ENCODE measurements around the gene CGB8.
"Not testable (repeated sequence)": the region's sequence is repeated elsewhere in the genome, so short reads cannot be mapped to it uniquely, and the experiment has no call there.

Gene CGB8

DNA sequence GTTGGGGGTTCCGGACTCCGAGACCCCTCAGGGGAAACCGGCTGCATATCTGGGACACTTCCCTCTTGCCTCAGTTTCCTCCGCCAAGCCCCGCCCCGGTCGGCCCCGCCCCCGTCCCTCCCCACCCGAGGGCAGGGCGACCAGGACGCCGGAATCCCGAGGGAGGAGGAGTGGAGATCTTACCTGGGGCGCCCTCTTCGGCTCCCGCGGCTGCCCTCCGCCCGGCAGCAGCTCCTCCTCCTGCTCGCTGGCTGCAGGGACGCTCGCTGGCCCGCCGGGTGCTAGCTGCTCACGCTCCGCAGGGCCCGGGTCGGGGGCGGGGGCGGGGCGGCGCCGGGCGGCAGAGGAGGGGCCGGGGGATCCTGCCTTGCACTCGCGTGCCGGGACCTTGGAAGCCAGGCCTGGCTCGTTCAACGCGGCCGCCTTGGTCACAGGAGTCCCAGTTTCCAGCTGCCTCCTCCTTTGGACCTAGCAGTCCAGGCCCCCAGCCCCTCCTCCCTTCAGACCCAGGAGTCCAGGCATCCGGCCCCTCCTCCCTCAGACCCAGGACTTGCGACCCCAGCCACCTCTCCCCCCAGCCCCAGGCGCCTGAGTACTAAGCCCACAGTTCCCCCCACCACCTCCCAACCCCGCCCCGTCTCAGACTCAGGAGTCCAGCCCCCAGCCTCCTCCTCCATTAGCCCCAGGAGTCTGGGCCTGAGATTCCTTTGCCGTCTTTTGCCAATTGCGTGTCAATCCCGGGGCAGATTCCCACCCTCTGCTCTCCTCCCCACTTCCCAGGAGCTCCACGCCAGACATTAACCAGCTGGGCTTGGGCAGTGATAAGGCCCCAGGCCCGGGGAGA, 16.1 kb upstream of the CGB8 start, which contains the start of gene NTF4:
NTF4 (minus strand) TSS at position 51 of the 844 bp plus-strand sequence. CDS start 2,821 bp downstream, outside the sequence.
- peak; percentile 44 for DNase-seq

DNA sequence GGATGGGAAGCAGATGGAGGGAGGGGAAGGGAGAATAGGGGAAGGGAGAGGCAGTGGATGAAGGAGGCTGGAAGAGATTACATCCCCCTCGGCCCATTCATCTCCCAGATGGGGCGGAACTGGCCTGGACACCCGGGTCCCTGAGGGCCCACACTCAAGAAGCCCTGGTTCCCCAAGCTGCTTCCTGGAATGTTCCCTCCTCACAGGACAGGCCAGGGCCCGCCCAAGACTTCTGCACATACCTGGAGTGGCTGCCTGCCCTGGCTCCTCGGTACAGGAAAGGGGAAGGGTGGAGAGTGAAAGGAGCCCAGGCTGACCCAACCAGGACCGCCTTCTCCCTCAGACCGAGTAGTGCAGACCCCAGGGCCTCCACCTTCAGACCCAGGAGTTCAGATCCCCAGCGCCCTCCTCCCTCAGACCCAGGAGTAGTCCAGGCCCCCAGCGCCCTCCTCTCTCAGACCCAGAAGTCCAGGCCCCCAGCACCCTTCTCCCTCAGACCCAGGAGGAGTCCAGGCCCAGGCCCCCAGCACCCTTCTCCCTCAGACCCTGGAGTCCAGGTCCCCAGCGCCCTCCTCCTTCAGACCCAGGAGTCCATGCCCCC, 15.2 kb upstream of the CGB8 start:
- no peak for DNase-seq

DNA sequence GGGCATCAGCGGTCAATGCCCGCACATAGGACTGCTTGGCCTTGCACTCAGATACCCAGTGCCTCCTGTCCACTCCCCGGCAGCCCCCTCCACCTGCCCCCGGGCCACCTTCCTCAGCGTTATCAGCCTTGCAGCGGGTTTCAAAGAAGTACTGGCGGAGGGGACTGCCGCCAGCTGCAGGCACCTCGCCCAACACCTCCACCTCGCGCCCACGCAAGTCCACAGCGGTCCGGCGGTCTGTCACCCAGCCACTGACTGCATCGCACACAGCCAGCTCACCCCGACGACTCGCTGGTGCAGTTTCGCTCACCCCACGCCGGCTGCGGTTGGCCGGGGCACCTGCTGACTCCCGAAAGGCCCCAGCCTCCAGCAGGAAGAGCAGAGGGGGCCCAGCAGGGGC, 12.5 kb upstream of the CGB8 start:
- DNase-seq = no peak

DNA sequence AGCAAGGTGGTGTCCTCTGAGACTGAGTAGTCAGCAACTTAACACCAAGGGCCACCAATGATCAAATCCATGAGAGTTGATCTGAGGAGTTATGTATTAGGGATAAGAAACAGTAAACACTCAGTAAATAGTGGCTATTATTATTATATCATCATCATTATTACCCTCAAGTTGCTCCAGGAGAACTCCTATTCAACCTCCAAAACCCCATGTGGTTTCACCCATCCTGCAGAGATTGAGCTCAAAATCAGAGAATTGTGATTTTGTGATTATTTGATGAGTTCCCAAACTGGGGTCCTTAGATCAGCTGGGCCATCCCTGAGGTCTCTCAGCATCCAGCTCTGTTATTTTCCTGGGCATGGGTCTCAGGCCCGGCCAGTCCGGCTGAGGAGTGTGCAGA, 12.1 kb upstream of the CGB8 start:
- DNase-seq = no peak

DNA sequence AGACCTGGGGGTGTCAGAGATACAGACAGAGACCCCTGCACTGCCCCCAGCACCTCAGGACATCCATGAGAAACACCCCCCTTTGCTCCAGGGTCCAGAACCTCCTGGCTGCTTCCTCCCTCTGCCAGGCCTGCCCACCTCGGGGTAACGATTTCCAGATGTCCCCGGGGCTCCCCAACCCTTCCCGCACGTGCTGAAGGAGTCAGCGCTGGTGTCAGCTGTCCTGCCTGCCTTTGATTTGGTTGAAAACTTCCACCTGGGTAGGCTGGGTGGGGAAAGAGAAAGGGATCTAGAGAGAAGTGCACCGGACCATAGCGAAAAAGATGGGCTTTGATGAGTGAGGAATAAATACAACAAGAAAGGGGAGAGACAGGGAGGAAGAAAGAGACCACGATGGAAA, 10.1 kb upstream of the CGB8 start:
- DNase-seq = no peak

DNA sequence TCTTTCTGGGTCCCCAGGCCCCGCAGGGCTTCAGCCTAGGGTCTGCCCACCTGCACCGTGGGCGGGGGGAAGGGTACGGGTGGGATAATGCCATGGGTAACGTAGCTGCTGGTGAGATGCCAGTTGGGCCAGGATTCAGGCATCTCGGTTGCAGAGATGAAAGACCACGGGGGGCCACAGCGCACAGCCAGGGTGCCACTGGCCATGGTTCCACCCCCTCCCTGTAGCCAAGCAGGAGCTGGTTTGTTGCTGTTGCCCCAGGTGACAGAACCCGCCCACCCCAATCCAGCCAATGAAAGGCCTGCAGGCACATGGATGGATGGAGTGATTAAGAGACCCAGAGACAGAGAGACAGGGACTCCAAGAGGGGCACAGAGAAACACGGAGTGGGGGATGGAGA, 9.7 kb upstream of the CGB8 start:
- DNase-seq = no peak

DNA sequence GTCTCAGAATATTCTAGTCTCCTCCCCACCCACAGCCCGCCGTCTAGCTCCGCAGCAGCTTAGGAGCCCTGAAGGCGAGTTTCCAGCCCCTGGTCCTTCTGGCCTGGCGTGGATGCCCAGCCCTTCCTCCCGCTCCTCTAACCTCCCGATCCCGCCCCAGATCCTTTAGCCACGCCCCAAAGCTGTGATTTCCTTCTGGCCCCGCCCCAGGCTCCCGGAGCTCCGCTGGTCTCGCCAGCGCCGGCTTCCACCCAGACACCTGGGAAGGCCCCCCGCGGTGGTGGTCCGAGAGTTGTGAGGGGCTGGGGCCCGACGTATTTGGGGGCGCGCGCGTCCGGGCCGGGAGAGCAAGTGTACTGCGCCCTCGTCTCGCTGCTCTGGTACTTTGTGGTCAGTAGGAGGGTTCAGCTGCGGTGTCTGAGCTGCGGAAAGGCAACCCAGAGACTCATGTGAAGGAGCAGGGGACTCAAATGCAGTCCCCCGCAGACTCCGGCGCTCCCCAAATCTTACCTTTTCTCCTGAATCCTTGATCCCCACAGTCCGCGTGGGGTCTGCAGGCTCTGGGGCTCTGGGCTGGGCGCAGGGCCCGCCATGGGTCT, 8.8 kb upstream of the CGB8 start, which contains the start of gene CGB7:
CGB7 (minus strand) TSS at position 114 of the 599 bp plus-strand sequence. CDS start 2,374 bp downstream, outside the sequence.
- DNase-seq = no peak

DNA sequence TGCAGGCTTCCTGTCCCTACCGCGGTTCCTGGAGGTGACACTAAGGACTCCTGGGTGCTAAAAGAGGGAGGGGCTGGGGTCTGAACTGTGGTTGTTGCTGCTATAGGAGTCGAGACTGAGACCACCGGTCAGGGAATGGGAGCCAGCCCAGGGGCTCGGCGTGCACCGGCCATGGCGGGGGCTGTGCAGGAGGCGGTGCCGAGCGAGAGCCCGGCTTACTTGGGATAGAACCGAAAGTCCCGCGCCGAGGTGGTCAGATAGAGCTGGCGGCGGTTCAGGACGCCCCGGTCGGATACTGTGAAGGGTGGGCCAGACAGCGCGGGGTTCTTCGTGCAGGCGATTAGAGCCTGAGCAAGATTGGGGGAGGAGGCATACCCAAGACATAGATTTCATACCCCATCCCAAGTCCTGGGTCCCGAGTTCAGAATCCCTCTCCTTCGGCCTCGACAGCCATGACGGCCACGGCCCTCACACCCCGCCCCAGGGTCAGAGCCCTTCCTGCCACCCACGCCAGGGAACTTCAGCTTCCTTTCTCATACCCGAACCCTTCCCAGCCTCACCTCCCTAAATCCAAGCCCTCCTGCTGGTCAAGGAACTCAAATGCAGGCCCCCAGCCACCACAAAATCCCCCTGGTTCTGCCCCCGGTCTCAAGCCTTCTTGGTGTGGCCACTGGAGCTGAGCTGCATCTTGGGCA, 8.1 kb upstream of the CGB8 start:
- not testable (repeated sequence) for DNase-seq

DNA sequence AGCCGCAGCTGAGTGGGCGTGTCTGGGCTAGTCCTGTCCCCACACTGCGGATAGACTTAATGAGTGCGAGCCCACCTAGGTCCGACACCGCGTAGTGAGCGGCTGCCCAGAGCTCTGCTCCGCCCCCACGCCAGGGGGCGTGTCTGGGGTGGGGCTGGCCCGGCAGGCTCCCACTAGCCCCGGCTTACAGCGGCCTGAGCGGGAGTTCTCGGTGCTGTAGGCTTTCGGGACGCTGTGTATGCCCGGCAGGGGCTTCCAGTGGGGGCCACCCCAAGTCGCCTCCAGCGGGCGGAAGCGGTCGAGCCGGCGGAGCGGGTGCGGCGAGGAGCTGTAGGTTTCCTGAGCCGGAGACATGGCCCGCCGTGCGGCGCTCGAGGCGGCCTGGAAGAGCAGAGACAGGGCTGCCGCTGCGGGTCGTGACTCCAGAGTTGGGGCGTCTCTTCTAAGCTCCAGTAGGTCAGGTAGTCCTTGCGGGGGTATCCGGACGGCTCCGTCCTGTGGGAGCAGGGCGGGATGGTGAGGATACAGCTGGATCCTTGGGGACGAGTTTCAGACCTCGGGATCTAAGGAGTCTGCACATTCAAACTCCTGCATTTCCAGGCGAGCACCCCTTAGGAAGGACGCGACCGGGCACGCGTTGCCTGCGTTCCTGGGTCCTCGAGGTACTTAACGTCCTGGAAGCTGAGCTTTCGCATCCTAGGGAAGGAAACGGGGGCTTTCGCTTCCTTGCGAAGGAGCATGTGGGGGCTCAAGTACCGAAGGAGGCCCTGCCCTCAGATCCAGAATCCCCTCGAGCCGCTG, 7.4 kb upstream of the CGB8 start:
- peak; percentile 59 for DNase-seq

DNA sequence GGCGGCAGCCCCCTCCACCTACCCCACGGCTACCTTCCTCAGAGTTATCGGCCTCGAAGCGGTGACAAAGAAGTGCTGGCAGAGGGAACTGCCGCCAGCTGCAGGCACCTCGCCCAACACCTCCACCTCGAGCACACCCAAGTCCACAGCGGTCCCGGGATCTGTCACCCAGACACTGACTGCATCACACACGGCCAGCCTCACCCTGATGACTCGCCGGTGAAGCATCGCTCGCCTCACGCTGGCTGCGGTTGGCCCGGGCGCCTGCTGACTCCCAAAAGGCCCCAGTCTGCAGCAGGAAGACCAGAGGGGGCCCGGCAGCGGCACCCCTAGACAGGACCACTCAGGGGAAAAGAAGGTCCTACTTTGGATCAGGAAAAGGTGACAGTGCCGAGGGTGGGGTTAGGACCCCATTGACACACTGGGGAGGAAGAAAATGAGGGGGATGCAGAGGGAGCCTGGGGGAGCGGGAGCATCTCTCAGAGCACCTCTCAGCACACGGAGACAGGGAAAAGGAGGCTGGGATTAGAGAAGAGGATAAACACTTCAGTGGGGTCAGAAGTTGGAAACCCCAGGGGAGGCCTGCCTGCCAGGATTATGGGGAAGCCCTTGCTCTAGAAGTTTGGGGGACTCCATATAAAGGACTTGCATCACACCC, 1.6 kb upstream of the CGB8 start:
- not testable (repeated sequence) for DNase-seq

DNA sequence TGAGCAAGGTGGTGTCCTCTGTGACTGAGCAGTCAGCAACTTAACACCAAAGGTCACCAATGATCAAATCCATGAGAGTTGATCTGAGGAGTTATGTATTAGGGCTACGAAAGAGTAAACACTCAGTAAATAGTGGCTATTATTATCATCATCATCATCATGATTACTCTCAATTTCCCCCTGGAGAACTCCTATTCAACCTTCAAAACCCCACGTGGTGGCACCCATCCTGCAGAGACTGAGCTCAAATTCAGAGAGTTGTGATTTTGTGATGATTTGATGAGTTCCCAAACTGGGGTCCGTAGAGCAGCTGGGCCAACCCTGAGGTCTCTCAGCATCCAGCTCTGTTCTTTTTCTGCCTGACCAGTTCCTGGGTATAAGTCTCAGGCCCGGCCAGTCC, 923 bp upstream of the CGB8 start:
- not testable (repeated sequence) for DNase-seq

DNA sequence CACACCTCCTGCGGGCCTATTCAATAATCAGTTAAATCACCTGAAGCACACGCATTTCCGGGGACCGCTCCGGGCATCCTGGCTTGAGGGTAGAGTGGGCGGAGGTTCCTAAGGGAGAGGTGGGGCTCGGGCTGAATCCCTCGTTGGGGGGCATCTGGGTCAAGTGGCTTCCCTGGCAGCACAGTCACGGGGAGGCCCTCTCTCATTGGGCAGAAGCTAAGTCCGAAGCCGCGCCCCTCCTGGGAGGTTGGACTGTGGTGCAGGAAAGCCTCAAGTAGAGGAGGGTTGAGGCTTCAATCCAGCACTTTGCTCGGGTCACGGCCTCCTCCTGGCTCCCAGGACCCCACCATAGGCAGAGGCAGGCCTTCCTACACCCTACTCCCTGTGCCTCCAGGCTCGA, 5.4 kb downstream of the CGB8 start, which contains the start of gene CGB5:
CGB5 (plus strand) TSS at position 301 of the 400 bp plus-strand sequence. CDS start 362 bp downstream, outside the sequence.
- not testable (repeated sequence) for DNase-seq

DNA sequence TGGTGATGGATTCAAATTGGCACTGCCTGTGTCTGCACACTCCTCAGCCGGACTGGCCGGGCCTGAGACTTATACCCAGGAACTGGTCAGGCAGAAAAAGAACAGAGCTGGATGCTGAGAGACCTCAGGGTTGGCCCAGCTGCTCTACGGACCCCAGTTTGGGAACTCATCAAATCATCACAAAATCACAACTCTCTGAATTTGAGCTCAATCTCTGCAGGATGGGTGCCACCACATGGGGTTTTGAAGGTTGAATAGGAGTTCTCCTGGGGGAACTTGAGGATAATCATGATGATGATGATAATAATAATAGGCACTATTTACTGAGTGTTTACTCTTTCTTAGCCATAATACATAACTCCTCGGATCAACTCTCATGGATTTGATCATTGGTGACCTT, 6.2 kb downstream of the CGB8 start:
- DNase-seq = not testable (repeated sequence)

DNA sequence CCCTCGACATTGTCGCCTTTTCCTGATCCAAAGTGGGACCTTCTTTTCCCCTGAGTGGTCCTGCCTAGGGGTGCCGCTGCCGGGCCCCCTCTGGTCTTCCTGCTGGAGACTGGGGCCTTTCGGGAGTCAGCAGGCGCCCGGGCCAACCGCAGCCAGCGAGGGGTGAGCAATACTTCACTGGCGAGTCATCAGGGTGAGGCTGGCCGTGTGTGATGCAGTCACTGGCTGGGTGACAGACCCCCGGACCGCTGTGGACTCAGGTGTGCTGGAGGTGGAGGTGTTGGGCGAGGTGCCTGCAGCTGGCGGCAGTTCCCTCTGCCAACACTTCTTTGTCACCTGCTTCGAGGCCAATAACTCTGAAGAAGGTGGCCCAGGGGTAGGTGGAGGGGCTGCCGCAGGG, 6.7 kb downstream of the CGB8 start:
- DNase-seq = no peak

DNA sequence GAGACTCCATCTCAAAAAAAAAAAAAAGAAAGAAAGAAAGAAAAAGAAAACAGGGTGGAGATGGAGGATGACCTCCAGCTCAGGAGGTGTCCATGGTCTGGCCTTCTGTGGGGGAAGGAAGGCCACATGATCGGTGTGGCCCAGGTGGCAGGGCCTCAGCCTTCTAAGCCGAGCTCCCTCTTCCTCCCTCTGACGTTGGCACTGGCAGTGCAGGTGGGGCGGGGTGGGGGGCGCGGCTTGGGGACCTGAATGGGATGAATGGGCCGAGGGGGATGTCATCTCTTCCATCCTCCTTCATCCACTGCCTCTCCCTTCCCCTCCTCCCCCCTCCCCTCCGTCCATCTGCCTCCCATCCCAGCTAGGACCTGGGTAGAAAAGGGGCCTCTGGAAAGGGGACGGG, 9.2 kb downstream of the CGB8 start:
- not testable (repeated sequence) for DNase-seq

DNA sequence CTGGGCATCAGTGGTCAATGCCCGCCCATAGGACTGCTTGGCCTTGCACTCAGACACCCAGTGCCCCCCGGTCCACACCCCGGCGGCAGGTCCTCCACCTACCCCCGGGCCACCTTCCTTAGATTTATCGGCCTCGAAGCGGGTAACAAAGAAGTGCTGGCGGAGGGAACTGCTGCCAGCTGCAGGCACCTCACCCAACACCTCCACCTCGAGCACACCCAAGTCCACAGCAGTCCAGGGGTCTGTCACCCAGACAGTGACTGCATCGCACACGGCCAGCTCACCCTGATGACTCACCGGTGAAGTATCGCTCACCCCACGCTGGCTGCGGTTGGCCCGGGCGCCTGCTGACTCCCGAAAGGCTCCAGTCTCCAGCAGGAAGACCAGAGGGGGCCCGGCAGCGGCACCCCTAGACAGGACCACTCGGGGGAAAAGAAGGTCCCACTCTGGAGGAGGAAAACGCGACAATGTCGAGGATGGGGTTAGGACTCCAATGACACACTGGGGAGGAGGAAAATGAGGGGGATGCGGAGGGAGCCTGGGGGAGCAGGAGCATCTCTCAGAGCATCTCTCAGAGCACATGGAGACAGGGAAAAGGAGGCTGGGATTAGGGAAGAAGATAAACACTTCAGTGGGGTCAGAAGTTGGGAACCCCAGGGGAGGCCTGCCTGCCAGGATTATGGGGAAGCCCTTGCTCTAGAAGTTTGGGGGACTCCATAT, 10.2 kb downstream of the CGB8 start:
- DNase-seq = not testable (repeated sequence)

DNA sequence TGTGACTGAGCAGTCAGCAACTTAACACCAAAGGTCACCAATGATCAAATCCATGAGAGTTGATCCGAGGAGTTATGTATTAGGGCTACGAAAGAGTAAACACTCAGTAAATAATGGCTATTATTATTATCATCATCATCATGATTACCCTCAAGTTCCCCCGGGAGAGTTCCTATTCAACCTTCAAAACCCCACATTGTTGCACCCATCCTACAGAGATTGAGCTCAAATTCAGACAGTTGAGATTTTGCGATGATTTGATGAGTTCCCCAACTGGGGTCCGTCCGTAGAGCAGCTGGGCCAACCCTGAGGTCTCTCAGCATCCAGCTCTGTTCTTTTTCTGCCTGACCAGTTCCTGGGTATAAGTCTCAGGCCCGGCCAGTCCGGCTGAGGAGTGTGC, 10.8 kb downstream of the CGB8 start:
- not testable (repeated sequence) for DNase-seq

DNA sequence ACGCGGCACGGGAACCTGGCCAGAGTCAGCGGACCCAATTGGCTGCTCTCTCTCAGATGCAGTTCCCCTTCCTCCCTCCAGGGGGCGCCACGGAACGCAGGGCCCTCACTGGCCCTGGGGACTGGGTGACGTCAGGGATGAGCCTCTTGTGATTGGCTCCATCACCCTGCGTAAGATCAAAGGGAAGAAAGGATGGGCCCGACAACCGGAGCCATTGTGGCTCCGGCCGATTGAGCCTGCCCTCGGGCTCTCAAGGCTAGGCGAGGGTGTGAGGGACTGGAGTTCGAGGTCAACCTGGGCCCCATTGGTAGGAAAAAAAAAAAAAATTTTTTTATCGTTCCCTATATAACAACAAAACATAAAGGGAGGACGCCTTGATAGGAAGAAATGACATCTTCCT, 12.1 kb downstream of the CGB8 start, which contains the start of gene CGB1:
CGB1 (minus strand) TSS at position 81 of the 400 bp plus-strand sequence. CDS start 184 bp downstream, outside the sequence.
- DNase-seq = not testable (repeated sequence)

DNA sequence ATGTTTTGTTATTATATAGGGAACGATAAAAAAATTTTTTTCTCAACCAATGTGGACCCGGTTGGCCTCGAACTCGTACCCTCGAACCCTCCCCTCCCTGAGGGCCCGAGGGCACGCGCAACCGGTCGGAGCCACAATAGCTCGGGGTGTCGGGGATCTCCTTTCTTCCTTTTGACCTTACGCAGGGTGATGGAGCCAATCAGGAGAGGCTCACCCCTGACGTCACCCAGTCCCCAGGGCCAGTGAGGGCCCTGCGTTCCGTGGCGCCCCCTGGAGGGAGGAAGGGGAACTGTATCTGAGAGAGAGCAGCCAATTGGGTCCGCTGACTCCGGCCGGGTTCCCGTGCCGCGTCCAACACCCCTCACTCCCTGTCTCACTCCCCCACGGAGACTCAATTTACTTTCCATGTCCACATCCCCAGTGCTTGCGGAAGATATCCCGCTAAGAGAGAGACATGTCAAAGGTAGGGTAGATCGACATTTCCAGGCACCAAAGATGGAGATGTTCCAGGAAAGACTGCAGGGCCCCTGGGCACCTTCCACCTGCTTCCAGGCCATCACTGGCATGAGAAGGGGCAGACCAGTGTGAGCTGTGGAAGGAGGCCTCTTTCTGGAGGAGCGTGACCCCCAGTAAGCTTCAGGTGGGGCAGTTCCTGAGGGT, 17.1 kb downstream of the CGB8 start, which contains the start of gene CGB2:
CGB2 (plus strand) TSS at position 249 of the 660 bp plus-strand sequence; CDS start at position 455, 206 bp downstream.
- not testable (repeated sequence) for DNase-seq

DNA sequence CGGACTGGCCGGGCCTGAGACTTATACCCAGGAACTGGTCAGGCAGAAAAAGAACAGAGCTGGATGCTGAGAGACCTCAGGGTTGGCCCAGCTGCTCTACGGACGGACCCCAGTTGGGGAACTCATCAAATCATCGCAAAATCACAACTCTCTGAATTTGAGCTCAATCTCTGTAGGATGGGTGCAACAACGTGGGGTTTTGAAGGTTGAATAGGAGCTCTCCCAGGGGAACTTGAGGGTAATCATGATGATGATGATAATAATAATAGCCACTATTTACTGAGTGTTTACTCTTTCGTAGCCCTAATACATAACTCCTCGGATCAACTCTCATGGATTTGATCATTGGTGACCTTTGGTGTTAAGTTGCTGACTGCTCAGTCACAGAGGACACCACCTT, 18.6 kb downstream of the CGB8 start:
- not testable (repeated sequence) for DNase-seq

All from left hindlimb (tissue), 1 donor.